ENCODE data around the gene CBFA2T2. TPM values are rescaled to one million over a fixed set of nuclear protein-coding genes. Genes with fewer than 3 reads are reported as not detected.
"Not testable (repeated sequence)": the region's sequence is repeated elsewhere in the genome, so short reads cannot be mapped to it uniquely, and the experiment has no call there.

CBFA2T2 gene
- total RNA-seq, 1 donor from 2014 or later, result 13.6 TPM

DNA sequence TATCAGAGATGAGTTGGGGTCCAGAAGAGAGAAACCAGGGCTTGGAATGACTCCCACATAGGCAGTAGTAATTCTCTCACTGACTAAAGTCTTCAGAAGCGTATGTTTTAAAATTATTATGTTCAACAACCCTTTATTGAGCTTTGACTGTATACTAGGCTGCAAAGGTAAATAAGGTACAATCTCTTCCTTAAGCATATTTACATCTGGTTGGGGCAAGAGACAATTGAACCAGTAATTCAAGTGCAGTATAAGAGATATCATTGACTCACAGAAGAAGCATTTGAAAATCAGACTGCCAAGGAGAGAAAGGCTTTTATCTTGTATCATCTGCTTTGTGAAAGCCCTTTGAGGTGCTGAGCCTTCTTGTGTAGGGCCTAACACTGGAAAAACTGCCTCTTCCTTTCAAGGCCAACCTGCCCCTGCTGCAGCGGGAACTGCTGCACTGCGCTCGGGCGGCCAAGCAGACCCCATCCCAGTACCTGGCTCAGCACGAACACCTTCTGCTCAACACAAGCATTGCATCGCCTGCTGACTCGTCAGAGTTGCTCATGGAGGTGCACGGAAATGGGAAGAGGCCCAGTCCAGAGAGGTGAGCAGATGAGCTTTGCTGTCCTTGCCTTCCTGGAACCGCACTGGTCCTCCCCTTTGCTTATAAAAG is 132.9 kb downstream of the CBFA2T2 start:
- no peak for DNase-seq (ENCODE audit: low read depth)

GRCh38 chr20:33624399-33624798 is 134.5 kb downstream of the CBFA2T2 start:
- no peak for DNase-seq (ENCODE audit: low read depth)

DNA sequence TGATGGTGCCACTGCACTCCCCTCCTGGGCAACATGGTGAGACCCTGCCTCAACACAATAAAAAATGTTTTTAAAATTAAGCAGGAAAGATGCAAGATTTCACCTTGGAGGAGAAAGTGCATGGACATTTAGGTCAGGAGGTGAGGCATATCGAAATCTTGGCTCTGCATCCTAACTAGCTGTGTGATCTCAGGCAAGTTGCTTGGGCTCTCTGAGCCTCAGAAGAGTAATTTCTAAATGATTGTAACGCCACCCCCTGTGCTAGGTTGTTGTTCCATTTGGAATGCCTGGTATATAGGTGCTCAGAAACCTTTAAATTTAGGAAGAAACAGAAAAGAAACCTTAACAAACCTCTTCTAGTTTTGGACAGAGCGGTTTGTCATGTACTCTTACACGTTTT is 136.3 kb downstream of the CBFA2T2 start:
- DNase-seq (ENCODE audit: low read depth), result no peak

GRCh38 chr20:33627577-33628216 is 137.8 kb downstream of the CBFA2T2 start:
- no peak for DNase-seq (ENCODE audit: low read depth)

- DNase-seq (ENCODE audit: low read depth), result no peak
These were observed 139.6 kb downstream of the CBFA2T2 start for GRCh38 chr20:33629533-33629932.

DNA sequence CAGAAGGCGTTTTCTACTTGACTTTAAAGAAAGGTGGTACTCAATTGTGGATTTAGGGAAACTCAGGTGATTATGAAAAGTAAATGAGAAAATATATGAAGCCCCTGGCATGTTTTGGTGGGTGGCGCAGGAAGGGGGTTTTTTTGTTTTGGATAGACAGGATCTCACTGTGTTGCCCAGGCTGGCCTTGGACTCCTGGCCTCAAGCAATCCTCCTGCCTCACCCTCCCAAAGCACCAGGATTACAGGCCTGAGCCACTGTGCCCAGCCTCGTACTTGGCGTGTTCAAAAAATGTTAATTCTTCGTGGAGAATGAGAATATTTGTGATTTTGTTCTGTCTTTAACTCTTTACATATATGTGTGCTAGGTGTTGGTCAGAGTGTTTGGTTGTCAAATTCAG is 140.1 kb downstream of the CBFA2T2 start:
- no peak for DNase-seq (ENCODE audit: low read depth)

GRCh38 chr20:33630507-33630906 is 140.6 kb downstream of the CBFA2T2 start:
- no peak for DNase-seq (ENCODE audit: low read depth)

- DNase-seq (ENCODE audit: low read depth), result not testable (repeated sequence)
These were observed 142.0 kb downstream of the CBFA2T2 start for GRCh38 chr20:33631910-33632309.

DNA sequence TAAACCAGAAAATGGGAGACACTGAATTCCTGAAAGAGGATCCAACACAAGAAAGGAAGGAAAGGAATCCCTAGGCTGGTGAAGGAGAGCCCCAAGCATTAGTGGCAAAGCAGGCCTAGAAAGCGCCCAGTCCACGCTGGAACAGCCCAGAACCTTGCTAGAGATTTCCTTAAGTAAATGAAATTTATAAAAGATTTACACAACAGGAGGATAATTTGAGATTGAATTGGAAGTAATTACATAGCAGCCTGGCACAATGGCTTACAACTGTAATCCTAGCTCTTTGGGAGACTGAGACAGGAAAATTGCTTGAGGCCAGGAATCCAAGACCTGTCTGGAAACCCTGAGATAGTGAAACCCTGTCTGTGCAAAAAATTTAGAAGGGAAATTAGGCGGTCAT is 145.4 kb downstream of the CBFA2T2 start:
- DNase-seq (ENCODE audit: low read depth), result no peak

GRCh38 chr20:33636776-33637175 is 146.9 kb downstream of the CBFA2T2 start:
- no peak for DNase-seq (ENCODE audit: low read depth)

GRCh38 chr20:33640287-33640686 is 150.4 kb downstream of the CBFA2T2 start:
- no peak for DNase-seq (ENCODE audit: low read depth)

DNA sequence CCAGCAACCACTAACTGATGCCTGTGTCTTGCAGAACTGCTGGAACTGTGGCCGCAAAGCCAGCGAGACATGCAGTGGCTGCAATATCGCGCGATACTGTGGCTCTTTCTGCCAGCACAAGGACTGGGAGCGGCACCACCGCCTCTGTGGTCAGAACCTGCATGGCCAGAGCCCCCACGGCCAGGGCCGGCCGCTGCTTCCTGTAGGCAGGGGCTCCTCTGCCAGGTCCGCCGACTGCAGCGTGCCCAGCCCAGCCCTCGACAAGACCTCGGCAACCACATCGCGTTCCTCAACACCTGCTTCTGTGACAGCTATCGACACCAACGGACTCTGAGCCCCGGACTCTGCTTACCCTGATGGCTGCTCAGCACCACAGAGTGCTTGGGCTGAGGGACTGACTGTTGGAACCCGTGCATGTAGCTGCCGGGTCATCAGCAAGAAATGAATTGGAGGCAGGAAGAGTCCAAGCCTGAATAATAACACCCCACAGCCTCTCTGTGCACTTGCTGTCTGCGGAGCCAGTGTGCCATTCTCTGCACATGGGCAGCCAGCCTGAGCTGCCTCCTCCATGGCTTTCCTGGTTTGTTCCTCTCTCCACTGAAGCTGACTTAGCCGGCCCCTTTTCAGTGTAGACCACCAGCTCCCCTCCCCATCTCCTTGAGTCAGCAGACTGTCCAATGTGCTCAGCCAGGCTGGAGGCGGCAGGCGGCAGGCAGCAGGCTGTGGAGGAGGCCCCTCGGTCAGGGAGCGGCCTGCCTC is 154.6 kb downstream of the CBFA2T2 start:
- no peak for DNase-seq (ENCODE audit: low read depth)

DNA sequence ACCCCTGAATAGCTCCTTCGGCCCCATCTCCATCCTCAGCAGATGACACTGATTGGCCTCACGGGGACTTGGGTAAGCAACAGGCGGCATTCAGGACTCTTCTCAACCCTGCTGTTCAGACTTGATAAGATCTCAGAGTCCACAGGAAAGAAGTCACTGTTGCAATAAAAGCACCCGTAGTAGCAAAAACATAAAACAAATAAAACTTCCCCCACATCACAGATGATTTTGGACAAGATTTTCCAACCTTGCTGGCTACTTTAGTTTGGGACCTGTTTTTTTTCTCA is 155.1 kb downstream of the CBFA2T2 start:
- DNase-seq (ENCODE audit: low read depth), result no peak

GRCh38 chr20:33645396-33645795 is 155.5 kb downstream of the CBFA2T2 start:
- DNase-seq (ENCODE audit: low read depth), result no peak

DNA sequence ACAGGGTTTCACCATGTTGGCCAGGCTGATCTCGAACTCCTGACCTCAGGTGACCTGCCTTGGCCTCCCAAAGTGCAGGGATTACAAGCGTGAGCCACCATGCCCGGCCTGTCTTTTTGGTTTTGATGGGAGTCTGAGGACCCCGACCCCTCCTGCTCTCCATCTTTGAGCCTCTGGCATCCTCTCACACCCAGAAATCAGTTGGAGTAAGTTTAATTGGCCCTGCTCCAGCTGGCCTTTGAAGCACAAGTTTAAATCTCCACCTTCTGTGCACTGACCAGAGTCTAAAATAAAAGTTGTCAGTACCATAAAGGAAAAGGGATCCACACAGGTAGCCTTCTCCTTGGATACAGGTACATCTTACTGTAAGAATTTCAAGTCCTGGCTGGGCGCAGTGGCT is 156.3 kb downstream of the CBFA2T2 start:
- no peak for DNase-seq (ENCODE audit: low read depth)

DNA sequence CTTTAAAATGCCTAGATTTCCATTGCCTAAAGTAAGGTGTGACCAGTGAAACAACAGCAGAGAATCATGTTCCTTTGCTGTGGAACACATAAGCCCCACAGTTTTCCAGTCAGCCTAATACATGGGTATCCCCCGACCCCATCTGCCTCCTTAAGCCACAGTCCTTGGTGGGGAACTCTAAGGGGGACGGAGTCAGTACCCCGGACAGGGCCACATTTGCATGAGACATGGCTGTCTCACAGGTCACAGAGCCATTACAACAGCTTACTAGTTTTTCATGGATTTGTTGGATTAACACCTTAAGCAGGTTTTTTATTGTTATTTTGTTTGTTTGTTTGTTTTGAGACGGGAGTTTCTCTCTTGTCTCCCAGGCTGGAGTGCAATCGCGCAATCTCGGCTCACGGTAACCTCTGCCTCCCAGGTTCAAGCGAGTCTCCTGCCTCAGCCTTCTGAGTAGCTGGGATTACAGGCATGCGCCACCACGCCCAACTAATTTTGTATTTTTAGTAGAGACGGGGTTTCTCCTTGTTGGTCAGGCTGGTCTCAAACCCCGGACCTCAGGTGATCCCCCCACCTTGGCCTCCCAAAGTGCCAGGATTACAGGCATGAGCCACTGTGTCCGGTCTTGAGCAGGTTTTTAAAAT is 157.2 kb downstream of the CBFA2T2 start:
- DNase-seq (ENCODE audit: low read depth), result not testable (repeated sequence)

DNA sequence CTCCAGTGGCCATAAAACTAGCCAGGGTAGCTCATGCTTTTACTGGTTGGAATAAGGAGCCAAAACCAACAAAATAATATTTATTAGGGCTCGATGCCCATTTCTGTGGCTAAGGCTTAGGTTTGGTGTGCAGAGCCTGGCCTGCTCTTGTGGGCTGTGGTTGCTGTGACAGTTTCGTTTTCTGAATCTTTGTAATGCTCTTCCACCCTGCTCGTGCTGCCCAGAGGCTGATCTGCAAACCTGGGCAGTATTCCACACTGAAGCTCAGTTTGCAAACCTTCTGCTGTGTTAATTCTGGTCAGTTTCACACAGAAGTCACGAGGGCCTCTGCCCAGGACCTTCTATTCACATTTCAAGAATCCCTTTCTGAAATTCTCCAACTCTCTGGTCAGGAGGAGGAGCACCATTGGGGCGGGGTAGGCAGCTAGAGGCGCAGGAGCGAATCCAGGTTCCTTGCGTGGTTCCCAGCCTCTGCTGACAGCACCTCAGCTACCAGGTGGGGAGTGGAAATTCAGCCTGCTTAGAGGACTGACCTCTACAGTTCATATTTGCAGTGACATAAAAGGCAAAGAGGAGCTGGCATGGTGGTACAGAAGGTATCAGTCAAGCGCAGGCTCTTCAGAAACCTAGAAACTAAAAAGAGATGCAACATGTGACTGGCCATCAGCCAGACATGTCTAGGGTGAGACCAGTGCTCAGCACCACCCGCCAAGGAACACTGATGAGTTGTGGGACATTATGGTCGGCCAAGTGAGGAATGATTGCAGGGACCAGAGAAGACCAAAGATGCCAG is 157.9 kb downstream of the CBFA2T2 start:
- no peak for DNase-seq (ENCODE audit: low read depth)

DNA sequence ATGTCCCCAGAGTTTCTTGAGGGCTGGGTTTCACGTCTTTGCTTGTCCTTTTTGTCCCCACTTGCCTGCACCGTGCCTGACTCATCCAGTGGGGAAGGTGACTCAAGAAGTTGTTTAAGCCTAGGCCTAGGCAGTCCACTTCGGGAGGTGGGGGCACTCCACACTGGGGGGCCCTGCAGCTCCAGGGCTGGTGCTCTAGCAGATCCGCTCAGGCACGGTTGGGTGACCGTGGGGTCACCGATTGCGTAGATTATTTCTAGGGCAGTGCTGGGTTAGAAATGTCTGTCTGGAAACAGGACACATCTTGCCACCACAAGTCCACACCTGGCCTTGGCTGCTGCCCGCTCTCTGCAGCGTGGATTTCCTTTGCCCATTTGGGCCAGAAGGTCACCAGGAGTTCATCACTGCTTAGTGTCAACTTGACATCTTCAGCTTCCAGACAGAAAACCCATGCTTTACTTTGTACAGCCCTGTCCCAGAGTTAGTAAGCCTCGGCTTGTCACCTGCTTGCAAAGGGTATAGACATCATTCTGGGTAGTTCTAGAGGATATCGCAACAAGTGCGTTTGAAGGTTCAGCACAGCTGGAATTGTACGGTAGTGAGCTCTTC is 158.6 kb downstream of the CBFA2T2 start:
- DNase-seq (ENCODE audit: low read depth), result no peak

DNA sequence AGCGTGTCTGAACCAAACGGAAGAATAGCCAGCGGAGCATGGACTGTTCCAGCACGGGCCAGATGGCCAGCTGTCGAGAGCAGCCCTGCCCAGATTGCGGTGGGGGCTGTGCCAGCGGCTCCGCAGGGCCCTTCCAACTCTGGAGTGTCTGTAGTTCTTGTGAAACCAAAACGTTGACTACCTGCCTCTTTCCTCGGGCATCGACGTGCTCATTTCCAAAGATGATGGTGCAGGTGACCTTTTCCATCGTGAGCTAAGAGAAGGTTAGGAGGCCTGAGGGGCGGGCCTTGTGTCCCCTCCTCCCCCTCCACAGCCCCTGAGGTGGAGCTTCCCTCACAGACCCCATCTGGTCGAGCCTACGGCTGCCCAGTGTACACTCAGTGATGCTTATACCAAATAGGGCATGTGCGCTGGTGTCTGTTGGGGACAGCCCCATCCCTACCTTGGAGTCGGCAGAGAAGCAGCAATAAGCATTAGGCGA is 159.3 kb downstream of the CBFA2T2 start:
- DNase-seq (ENCODE audit: low read depth), result no peak

DNA sequence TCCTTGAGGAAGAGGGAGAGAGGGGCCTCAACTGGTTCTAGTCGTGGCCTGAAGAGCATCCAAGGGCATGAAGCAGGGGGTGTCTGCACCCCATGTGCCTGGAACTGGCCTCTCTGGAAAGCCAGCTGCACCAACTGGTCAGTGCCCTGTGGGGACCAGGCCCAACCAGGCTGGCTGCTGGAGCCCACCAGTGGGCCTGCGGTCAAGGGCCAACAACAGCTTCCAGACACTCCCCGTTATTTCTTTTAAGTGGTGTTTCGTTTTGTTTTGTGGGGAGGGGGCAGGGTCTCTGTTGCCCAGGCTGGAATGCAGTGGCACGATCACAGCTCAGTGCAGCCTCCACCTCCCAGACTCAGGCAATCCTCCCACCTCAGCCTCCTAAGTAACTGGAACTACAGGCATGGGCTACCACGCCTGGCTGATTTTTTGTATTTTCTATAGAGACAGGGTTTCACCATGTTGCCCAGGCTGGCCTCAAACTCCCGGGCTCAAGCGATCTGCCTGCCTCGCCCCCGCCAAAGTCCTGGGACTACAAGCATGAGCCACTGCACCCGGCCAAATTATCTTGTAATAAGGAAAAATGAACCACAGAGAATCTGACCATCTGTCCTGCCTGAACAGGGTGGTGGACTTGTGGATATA is 160.3 kb downstream of the CBFA2T2 start:
- no peak for DNase-seq (ENCODE audit: low read depth)
